Sigmoid colon (tissue), 7 donors: ENCODE measurements around the gene FAR2. TPM values are rescaled to one million over a fixed set of nuclear protein-coding genes. Genes with fewer than 3 reads are reported as not detected.

ENCODE experiments used
- DNase-seq: peaks from one replicate; pipeline ENCODE4 v3.0.0-alpha.2; 2019
- H3K27ac ChIP-seq, 4 donors: fragments of 200-600 bp; sonication (generic); one replicate each; pipeline ENCODE4 v1.5.1; 2016 to 2019; ENCODE audit warnings: mild to moderate bottlenecking in 1 of 4
- H3K27me3 ChIP-seq, 3 donors: fragments of 200-600 bp; sonication (generic); one replicate each; pipeline ENCODE4 v1.5.1; 2019; ENCODE audit warnings: mild to moderate bottlenecking in 1 of 3
- H3K36me3 ChIP-seq, 4 donors: fragments of 200-600 bp; sonication (generic); one replicate each; pipeline ENCODE4 v1.5.1; 2016 to 2019
- H3K4me1 ChIP-seq, 4 donors: fragments of 200-600 bp; sonication (generic); one replicate each; pipeline ENCODE4 v1.5.1; 2017 to 2019
- H3K4me3 ChIP-seq, 4 donors: fragments of 200-600 bp; sonication (generic); one replicate each; pipeline ENCODE4 v1.5.1; 2017 to 2019; ENCODE audit warnings: mild to moderate bottlenecking in 2 of 4, moderate library complexity in 1 of 4
- H3K9me3 ChIP-seq, 4 donors: fragments of 200-600 bp in 3 of 4; sonication (generic) in 3 of 4; one replicate each; pipeline versions ENCODE4 v1.5.1 to v1.6.1; 2013 to 2019
- CTCF ChIP-seq, 4 experiments: fragments of 450-650 bp in 3 of 4; fragments of 200-600 bp in 1 of 4; IDR thresholded peaks; one replicate each; pipeline ENCODE4 v1.5.1; 2016 to 2019; ENCODE audit warnings: antibody characterized with exemption in 4 of 4, mild to moderate bottlenecking in 3 of 4, moderate library complexity in 2 of 4
- EP300 ChIP-seq, 4 donors: sonication (generic); formaldehyde crosslinking; IDR thresholded peaks; one replicate each; pipeline ENCODE4 v1.6.1; 2017; ENCODE audit warnings: antibody characterized with exemption in 4 of 4
- POLR2A ChIP-seq, 2 donors: fragments of 450-650 bp; IDR thresholded peaks; one replicate each; pipeline ENCODE4 v1.6.1; 2016; ENCODE audit warnings: antibody characterized with exemption in 2 of 2, mild to moderate bottlenecking in 2 of 2, moderate library complexity in 2 of 2
- POLR2AphosphoS5 ChIP-seq, 4 donors: sonication (generic); formaldehyde crosslinking; IDR thresholded peaks; one replicate each; pipeline ENCODE4 v1.6.1; 2017; ENCODE audit warnings: antibody characterized with exemption in 4 of 4
- WGBS, 2 donors: extraction: QIAGEN DNeasy Blood & Tissue Kit; methylation state at CpG; one replicate each; pipeline ENCODE4 v1.1.7; 2013; 5-methylcytosine and 5-hydroxymethylcytosine counted together
- intact Hi-C: fragments of 100-400 bp; cut with DNase I; formaldehyde crosslinking; loops from one replicate; pipeline ENCODE4 v1.15.1; 2023
- polyA plus RNA-seq, 3 donors: library from polyadenylated mRNA; stranded (reverse); fragments of 200-250 nt; gene quantifications; one replicate each; pipeline ENCODE4 v1.2.3, GENCODE V29; 2013
- total RNA-seq, 4 donors: library from RNA; depleted of rRNA; stranded (reverse); fragments of >200 nt; gene quantifications; one replicate each; pipeline ENCODE4 v1.1.0, GENCODE V29; 2016
- donor health status: healthy with polysubstance abuse.
- donor health status: Bipolar disorder and iron deficiency.
- donor health status: healthy.

Gene FAR2
- total and polyA plus RNA-seq, 7 donors = 11.1 to 46.7 (median 13.0) TPM

DNA sequence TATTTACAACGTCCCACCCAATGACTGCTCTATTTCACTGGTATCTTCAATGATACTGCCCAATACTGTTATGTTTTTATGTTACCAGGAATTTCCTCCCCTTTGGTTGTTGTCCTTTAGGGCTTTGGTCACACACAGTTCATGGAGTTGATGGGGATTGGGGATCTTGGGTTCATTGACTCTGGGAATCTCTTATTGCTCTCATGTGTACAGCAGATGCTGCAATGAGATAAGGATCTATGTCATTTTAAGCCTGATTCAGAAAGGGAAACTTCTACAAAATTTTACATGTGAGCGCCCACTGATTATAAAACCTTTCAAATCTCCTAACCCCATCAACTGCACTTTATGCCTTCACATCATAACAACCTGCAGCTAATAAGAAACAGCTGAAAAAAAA, 67.2 kb downstream of the FAR2 start:
- no peak for DNase-seq
- no peaks in the 10 kb centered on the region for H3K36me3 ChIP-seq
- TF ChIP-seq POLR2AphosphoS5 (IDR thresholded peaks at IDR 0.05) (no peak), POLR2A (IDR thresholded peaks at IDR 0.05) (no peak), EP300 (IDR thresholded peaks at IDR 0.05) (no peak), CTCF (IDR thresholded peaks at IDR 0.05) (no peak)
- H3K9me3 ChIP-seq = no peaks in the 10 kb centered on the region
- no peak overlapping the region for H3K4me3 ChIP-seq
- intact Hi-C loops = no loop called here
- H3K27ac ChIP-seq = no peak overlapping the region
- WGBS, 2 donors = 83 to 92% methylated on average over 2 of the region's 2 CpGs
- H3K27me3 ChIP-seq = no peaks in the 10 kb centered on the region
- peaks cover 0 to 19% (median 14%) of the 10 kb centered on the region in 4 donors for H3K4me1 ChIP-seq

GRCh38 chr12:29216797-29217575, 67.9 kb downstream of the FAR2 start:
- 77 to 93% methylated on average over 5 of the region's 5 CpGs for WGBS, 2 donors
- no peaks in the 10 kb centered on the region for H3K36me3 ChIP-seq
- DNase-seq = no peak

GRCh38 chr12:29220632-29221336, 71.7 kb downstream of the FAR2 start:
- DNase-seq = no peak
- Histone ChIP-seq H3K4me1 (no peaks in the 10 kb centered on the region), H3K36me3 (no peaks in the 10 kb centered on the region), H3K27me3 (no peaks in the 10 kb centered on the region), H3K4me3 (no peak overlapping the region), H3K27ac (no peak overlapping the region), H3K9me3 (no peaks in the 10 kb centered on the region)
- 70 to 88% methylated on average over 18 of the region's 18 CpGs for WGBS, 2 donors
- TF ChIP-seq POLR2A (IDR thresholded peaks at IDR 0.05) (no peak), CTCF (IDR thresholded peaks at IDR 0.05) (no peak), POLR2AphosphoS5 (IDR thresholded peaks at IDR 0.05) (no peak), EP300 (IDR thresholded peaks at IDR 0.05) (no peak)
- intact Hi-C loops = no loop called here

More at GRCh38 chr12:29216797-29217575, 67.9 kb downstream of the FAR2 start:
- Histone ChIP-seq H3K4me1 (peaks cover 0 to 15% (median 12%) of the 10 kb centered on the region in 4 donors), H3K27me3 (no peaks in the 10 kb centered on the region), H3K9me3 (no peaks in the 10 kb centered on the region), H3K27ac (no peak overlapping the region), H3K4me3 (no peak overlapping the region)
- TF ChIP-seq POLR2AphosphoS5 (IDR thresholded peaks at IDR 0.05) = no peak
- TF ChIP-seq CTCF (IDR thresholded peaks at IDR 0.05) = no peak
- no peak for TF ChIP-seq EP300 (IDR thresholded peaks at IDR 0.05)
- no peak for TF ChIP-seq POLR2A (IDR thresholded peaks at IDR 0.05)
- intact Hi-C loops = no loop called here

GRCh38 chr12:29222200-29222599, 73.1 kb downstream of the FAR2 start:
- no peaks in the 10 kb centered on the region for H3K36me3 ChIP-seq
- no peak overlapping the region for H3K4me3 ChIP-seq
- H3K27ac ChIP-seq = no peak overlapping the region
- H3K27me3 ChIP-seq = no peaks in the 10 kb centered on the region
- intact Hi-C loops = no loop called here
- H3K9me3 ChIP-seq = no peaks in the 10 kb centered on the region
- 97 to 98% methylated on average over 1 of the region's 1 CpG for WGBS, 2 donors
- no peak for DNase-seq
- no peaks in the 10 kb centered on the region for H3K4me1 ChIP-seq
- TF ChIP-seq CTCF (IDR thresholded peaks at IDR 0.05) (no peak), POLR2AphosphoS5 (IDR thresholded peaks at IDR 0.05) (no peak), EP300 (IDR thresholded peaks at IDR 0.05) (no peak), POLR2A (IDR thresholded peaks at IDR 0.05) (no peak)
